Myocyte (in vitro differentiated cells): ENCODE data around the gene CTNNBIP1. TPM values are rescaled to one million over a fixed set of nuclear protein-coding genes. Genes with fewer than 3 reads are reported as not detected.

Source experiments
- DNase-seq: peaks from one replicate; pipeline ENCODE4 v3.0.0-alpha.2; 2012; ENCODE audit warnings: low read depth
- total RNA-seq: library from RNA; depleted of rRNA; stranded (reverse); fragments of >200 nt; gene quantifications from 2 replicates; pipeline ENCODE4 v1.2.3, GENCODE V29; 2014

CTNNBIP1 gene
- total RNA-seq, 1 donor from 2014 or later, result 26.0 TPM

DNA sequence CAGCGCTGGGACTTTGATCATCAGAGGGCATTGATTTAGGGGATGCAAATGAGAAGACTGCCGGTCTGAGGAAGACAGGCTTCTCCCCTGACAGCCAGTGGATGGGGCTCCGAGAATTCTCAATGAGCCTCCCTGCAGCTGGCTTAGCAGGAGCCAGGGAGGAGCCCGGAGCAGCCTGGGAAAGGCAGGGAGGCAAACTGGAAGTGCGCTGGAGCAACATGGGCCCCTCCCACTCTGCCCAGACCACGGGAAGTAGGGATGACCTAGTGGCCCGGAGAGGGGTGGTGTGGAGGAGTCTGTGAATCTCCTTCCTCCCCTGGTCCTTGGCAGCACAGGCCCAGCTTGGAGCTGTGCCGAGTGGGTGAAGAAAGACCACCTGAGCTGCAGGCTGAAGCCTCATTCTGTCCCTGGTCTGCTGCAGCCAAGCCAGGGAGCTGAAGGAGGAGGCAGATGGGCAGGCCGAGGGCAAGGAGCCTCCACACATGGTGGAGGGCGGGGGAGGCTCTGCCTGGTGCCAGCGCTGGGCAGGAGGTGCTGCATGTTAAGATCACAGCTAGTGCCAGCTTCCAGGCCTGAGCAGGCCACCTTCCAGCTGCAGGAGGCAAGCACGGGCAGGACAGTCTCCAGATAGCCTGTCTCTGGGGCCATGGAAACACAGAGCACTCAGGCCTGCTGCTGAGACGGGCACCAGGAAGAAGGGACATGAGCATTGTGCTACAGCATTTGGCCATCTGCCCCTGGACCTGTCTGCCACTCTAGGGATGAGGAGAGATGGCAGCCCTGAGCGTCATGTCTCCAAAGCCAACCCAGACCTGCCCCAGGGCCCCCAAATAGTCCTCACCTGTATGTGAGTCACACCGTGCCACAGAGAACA, 74.1 kb downstream of the CTNNBIP1 start:
- DNase-seq, result peak; percentile 13

DNA sequence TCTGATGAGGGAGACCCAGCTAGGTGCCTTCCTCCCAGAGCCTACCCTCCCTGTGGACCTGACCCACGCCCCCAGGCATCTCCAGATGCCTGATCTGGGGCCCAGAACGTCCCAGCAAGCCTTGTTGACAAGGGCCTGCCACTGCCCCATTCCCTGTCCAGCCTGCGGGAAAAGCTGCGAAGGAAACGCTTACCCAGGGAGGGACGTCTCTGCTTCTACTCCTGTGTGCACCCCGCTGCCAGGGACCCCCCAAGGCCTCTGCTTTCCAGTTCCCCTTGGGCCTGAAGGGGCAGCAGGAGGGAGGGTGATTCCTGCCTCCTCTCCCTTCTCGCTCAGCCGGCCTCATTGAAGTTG, 74.7 kb downstream of the CTNNBIP1 start:
- no peak for DNase-seq

- DNase-seq, result no peak
Observed at GRCh38 chr1:9833632-9834031, 76.4 kb downstream of the CTNNBIP1 start.

GRCh38 chr1:9827558-9828185, 82.4 kb downstream of the CTNNBIP1 start:
- DNase-seq, result no peak

GRCh38 chr1:9826616-9827015, 83.5 kb downstream of the CTNNBIP1 start:
- no peak for DNase-seq

- no peak for DNase-seq
Observed at GRCh38 chr1:9826087-9826486, 84.0 kb downstream of the CTNNBIP1 start.

DNA sequence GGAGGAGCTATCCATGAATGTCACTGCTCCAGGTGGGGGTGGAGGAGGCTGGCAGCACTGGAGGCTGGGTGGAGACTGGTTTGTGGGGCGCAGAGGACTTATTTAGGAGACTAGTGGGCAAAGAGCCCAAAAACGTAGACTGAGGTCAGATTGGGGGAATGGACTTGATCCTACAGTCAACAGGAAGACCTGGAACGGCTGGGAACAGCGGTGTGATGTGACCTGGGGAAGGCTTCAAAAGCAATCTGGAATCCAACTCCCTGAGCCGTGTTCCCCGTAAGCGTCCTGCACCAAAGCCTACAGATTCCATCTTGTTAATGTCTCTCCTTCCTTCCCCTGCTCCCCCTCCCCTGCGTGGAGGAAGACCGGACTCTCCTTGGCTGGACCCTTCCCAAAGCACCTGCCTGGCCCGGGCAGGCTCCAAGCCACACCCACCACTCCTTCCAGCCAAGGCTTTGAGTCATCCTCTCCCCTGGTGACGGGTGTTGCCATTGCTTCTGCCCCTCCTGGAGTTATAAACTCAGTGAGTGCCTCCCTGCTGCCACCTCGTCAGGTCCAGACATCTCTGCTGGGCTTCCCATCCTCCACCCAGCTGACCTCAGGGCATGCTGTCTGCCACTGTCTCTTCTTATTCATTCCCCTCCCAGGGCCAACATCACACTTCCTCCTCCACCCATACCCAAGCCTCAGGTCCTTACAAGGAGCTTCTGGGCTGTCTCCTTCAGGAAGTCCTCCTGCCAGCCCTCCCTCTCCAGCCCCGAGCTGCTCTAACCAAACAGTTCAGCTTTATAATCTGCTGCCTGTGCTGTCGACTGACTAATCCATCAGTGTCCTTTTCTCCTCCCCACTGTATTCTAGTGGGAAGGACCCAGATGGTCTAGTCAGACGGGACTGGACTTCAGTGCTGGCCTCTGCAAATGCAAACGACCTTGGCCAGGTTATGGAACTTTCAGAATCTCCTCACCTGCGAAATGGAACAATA, 84.7 kb downstream of the CTNNBIP1 start:
- peak; percentile 57 for DNase-seq

GRCh38 chr1:9824702-9825089, 85.4 kb downstream of the CTNNBIP1 start:
- DNase-seq, result no peak

DNA sequence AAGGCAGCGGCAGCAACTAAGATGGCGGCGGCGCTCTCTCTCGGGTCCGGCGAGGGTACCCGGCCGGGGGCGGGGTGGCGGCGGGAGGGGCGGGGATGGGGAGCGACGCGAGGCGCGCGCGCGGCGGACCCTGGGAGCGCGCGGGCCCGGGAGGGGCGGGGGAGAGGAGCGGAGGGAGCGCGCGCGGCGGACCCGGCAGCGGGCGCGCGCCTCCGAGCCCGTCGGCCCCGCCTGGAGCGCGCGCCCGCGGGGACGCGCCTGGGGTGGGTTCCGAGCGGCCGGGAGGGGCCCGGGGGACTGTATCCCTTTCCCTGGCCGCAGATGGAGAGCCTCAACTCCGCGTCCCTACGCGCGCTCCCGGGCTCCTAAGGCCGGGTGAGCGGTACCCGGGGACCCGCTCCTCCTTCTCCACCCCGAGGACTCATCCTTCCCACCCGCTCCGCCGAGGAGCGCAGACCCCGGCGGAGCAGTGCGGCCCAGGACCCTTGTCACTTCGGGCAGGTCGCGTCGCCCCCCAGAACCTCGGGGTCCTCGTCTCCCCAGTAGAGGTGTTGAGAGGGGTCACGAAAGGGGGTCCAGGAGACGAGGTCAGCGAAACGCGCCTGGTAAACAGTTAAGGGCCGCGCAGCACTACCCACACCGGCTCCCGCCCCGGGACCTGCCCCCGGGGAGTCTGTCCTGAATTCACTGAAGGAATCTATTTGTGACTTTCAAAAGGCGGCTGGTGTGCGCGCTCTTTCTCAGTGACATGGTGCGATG, 85.9 kb downstream of the CTNNBIP1 start, which contains the start of gene CLSTN1:
Gene CLSTN1, minus strand, starts transcription at position 23 of the 759 bp plus-strand sequence. CDS start 232 bp downstream, outside the sequence.
- peak; percentile 85 for DNase-seq

GRCh38 chr1:9823693-9823942, 86.5 kb downstream of the CTNNBIP1 start:
- no peak for DNase-seq

DNA sequence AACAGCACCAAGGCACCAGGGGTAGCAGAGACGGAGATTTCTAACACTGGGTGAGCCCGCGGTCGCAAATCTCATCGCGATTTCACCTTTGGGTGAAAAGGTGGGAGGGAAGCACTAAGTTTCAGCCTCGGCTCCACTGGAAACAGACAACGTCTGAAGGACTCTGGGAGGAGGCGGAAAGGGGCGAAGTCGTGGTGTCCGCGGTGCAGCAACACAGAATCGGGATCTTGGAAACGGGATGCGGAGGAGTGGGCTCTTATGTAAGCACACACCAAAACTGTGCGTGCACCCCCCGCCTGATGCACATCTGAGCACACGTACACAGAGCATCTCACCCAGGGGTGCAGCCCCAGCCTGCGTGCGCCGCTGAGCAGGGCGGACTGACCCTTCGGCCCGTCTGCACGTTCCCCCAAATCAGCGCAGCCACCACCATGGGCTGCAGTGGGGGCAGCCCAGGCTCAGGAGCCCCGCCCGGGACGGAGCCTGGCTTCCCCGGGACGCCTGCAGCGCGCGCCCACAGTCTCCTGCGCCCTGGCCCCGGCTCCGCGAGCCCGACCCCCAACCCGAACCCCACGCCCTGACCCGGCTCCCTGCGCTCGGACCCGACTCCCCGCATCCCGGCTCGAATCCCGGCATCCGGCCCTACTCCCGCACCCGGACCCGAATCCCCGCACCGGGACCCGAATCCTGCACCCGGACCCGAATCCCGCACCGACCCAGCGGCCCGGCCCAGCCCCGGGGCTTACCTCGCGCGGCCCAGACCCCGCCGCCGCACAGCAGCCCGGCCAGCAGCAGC, 87.0 kb downstream of the CTNNBIP1 start:
- DNase-seq, result peak; percentile 10

DNA sequence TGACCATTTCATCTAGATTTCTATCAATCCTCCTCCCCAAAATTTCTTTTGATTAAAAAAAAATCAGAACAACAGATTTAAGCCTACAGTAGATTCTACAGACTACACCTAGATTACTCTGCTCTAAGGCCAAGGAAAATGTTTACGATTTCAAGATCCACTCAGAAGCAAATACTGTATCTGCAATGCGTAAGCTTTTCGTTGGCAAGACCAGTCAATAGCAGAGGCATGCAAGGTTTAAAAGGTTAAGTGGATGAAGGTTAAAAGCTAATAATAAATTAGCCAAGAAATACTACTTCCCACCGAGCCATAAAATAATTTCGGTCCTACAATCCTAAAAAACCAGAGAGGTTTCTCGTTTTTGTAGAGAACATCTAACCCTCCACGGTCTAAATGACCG, 87.6 kb downstream of the CTNNBIP1 start:
- DNase-seq, result no peak

DNA sequence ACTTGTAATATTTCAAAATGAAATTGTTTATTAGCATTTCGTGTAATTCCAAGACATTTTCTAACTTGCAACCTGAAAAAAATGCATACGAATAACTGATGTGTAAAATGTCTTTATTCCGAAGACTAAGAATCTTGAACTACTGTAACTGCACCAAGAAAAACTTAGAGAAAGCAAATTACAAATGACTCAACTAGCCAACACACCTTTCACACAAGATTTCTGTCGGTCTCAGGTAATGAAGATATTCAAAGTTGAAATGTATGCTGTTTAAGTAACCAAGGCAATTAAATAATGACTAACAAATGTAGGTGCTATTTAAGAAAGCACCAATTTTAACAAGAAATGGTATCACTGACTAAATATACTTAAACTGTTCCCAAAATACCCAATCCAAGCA, 88.4 kb downstream of the CTNNBIP1 start:
- no peak for DNase-seq

DNA sequence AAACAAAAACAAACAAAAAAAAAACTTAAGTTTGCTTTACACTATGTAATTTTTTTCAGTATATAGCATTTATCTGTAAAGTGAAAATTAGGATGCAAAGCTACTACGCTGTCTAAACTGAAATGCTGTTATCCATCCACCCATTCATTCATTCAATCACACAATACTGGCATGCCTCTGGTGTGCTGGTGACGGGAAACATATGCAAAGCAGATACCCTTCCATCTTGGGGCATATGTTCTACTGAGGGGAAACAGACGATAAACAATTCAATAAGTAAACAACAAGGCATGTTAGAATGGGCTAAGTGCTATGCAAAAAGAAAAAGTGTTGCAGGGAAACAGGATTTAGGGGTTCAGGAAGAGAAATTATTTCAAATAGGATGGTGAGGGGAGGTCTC, 89.5 kb downstream of the CTNNBIP1 start:
- no peak for DNase-seq

GRCh38 chr1:9817734-9818133, 92.3 kb downstream of the CTNNBIP1 start:
- no peak for DNase-seq

- DNase-seq, result no peak
Observed at GRCh38 chr1:9816199-9816598, 93.9 kb downstream of the CTNNBIP1 start.

GRCh38 chr1:9815150-9815549, 94.9 kb downstream of the CTNNBIP1 start:
- no peak for DNase-seq

DNA sequence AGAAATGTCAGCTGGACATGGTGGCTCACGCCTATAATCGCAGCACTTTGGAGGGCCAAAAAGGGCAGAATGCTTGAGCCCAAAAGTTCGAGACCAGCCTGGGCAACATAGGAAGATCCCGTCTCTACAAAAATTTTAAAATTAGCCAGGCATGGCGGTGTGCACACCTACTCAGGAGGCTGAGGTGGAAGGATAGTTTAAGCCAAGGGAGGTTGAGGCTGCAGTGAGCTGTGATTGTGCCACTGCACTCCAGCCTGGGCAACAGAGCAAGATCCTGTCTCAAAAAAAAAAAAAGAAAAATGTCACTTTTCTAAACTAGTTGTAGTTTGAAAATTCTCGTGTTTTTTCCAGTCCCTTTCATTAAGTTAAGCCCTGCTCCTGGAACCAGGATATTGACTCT, 95.5 kb downstream of the CTNNBIP1 start:
- no peak for DNase-seq

- no peak for DNase-seq
Observed at GRCh38 chr1:9811239-9811966, 98.7 kb downstream of the CTNNBIP1 start.

DNA sequence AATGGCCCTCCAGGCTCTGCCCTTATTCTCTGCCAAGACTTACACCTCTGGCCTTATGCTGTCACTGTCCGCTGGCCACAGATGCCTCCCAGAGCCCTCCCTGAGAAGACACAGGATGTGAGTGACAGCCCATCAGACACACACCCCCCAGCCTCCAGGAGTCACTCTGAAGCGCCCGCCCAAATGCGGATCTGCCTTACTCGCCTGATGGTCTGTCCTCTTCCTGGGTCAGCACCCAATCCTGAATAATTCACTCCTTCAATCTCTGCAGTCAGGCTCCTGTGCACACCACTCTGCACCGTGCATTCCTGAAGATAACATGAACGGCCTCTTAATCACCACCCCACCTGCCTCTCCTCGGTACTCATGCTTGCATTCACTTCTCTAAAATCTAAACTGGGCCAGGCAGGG, 101.0 kb downstream of the CTNNBIP1 start:
- no peak for DNase-seq
